Measurements from ENCODE around the gene RFT1.
A peak's percentile ranks its signal among the peaks of the same experiment; 100 is the strongest.
"Not testable (repeated sequence)": the region's sequence is repeated elsewhere in the genome, so short reads cannot be mapped to it uniquely, and the experiment has no call there.

RFT1 gene

DNA sequence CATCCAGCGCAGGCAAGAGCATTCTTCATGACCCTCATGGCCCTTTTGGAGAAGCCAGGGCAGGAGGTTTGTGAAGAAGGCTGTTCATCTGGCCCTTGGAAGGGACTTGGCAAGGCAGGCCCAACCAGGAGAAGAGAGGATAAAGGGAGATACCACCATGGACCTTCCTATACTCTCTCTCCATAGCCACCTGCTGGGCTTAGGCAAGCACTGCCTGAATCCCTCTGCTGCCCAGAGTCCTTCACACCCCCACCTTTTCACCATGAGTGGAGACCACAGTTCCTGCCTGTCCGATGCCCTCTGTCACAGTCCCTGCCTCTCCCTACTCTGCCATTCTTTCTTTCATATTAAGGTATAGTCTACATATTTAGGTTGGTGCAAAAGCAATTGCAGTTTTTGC, 73.8 kb downstream of the RFT1 start:
- DNase-seq, result peak; percentile 24

DNA sequence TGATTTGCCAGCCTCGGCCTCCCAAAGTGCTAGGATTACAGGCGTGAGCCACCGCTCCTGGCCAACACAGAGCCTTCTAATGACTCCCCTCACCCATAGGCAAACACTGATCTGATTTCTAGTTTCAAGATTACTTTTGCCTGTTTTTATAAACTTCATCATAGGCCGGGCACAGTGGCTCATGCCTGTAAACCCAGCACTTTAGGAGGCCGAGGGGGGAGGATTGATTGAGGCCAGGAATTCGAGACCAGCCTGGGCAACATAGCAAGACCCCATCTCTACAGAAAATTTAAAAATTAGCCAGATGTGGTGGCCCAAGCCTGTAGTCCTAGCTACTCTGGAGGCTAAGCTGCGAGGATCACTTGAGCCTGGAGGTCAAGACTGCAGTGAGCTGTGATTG, 76.0 kb downstream of the RFT1 start:
- DNase-seq, result not testable (repeated sequence)

DNA sequence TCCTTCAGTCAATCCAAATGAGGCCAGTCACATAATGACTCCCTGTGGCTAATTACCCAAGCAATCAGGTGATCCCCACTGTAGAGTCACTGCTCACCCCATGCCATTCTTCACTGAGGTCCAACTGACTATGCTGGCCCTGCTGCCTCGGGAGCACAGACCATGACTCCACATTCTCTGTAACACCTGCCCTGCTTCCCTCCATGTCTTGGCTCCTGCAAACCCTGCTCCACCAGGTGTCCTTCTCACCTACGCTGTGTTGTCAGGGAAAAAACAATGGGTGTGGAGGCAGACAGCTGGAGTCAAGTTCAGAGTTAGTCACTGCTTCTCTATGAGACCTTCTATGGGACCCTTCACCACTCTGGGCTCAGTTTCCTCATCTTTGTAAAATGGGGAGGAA, 78.3 kb downstream of the RFT1 start:
- DNase-seq, result peak; percentile 72

DNA sequence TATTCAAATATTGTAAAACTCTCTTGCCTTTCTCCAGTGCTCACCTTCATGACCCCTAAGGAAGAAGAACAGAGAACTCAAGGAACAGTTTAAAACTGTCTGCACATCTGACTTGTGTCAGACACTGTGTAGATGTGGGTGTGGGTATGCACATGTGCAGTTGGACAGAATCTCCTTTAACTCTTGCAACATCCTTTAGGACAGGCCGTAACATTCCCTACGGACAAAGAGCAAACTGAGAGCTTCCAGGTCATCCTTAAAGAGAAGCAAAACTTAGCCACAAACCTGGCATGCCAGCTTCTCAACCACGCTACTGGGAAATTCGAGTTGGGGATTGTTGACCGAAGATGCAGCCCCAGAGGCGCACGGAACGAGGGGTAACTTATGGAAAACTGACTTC, 80.2 kb downstream of the RFT1 start:
- DNase-seq, result no peak

DNA sequence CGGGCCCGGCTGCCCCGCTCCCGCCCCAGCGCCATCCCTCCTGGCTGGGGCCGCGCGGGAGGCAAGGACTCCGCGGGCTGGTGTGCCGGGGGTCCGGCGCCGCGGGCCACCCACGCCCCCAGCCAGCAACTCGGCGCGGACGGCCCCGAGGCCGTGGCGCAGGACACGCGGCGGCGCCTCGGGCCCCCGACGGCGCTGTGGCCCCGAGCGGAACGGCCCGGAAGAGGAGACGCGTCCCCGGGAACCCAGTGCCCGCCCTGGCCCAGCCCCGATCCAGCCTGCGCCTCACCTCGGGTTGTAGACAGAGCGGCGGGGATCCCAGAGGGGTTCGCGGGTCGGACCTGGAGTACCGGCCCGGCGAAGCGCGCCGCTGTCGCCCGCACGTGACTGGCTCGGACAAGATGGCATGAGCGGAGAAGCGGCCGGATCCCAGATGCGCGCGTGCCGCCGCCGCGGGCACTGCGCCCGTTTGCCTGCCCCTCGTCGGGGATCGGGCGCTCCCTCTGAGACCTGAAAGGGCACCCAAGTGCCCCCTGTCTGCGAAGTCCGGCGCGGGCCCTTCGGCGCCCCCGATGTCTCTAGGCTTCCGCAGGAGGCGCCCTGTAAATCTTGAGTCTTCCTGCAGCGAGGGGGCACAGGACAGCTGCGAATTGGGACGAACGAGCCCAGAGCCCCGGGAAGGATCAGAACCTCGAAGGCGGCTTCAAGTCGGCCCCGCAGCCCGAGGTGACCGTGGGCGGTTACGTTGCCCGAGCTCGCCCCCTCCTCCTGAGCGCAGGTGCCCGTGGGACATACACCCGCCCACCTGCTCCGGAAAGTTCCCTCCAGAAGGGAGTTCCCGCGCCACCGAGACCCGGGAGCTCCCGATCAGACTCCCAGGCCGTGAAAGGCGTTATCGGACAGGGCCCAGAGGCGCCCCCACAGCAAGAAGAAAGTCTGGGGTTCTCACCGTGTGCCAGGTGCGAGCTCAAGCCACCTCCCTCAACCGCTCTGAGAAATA, 83.8 kb downstream of the RFT1 start:
- no peak for DNase-seq

DNA sequence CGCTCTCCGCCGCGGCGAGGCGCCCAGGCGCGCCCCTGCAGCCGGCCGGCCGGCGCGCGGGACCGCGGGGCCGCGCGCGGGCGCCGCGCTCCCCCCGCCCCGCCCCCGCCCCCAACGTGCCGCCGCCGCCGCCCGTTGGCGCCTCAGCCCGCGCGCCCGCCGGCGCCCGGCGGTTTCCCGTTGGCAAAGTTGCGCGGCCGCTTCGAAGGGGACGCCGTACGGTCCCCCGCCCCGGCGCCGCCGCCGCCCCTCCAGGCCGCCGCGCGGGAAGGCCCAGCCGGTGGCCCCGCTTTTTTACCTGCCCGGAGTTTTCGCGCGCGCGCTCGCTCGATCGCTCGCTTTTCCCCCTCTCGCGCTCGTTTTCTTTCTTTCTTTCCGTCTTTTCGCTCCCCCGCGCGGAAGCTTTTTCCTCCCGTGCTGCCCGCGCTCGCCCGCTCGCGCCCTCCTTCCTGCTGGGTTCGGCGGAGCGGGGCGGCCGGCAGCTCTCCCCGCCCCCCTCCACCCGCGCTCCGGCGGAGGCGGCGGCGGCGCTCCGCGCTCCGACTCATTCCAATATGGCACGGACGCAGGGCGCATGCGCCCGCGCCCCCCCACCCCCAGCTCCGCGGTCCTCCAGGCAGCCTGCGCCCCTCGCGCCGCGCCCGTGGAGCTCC, 84.6 kb downstream of the RFT1 start, which contains the start of gene SFMBT1:
Gene SFMBT1 (minus strand): TSS at position 556 of the 653 bp plus-strand sequence. CDS start 76,945 bp downstream, outside the sequence.
- peak; percentile 68 for DNase-seq

DNA sequence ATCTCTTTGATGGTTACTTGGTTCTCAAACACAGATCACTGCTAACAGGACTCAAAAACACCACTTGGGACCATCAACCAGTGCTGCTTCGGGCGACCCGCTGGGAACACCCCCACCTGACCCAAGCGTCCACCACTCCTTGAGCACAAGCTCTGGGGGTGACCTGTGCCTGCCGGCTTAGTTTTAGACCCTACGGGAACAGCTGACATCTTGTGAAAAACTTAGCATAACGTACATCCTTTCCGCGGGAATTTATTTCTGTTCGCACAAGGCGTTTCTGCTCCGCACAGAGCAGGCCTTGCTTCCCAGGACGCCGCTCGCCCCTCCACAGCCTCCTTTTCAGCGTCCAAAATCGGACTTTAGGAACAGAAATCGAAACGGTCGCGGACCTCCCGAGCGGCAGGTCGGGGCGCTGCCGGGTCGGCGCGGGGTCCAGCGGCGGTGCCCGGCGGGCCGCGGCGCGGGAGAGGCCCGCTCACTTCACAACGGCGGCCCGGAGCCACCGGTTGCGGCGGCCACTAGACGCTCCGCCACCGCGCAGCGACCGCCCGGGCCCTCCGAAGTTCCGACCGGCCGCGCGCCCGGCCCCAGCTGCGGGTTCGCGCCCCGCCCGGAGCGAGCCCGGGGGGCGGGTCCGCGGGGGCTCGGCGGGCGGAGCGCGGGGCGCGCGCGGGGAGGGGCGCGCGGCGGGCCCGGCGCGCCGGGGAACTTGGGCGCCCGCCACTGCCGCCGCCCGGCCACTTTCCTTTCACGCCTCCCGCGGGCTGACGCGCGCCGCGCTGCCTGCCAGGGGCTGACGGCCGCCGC, 85.3 kb downstream of the RFT1 start:
- peak; percentile 45 for DNase-seq

DNA sequence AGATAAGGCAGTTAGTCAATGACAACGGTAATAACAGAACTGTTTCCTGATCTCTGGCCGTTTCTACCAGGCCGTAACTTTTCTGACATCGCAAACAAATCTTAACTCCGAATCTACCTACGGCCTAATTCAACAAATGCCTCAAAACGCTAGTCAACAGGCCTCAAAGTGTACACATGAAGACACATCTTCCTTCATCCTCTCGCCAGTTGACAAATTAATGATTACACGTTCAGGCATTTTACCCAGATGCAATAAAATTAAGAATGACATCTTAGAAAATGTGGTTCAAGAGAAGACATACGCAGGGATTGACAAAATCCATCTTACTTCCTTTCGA, 85.9 kb downstream of the RFT1 start:
- no peak for DNase-seq

DNA sequence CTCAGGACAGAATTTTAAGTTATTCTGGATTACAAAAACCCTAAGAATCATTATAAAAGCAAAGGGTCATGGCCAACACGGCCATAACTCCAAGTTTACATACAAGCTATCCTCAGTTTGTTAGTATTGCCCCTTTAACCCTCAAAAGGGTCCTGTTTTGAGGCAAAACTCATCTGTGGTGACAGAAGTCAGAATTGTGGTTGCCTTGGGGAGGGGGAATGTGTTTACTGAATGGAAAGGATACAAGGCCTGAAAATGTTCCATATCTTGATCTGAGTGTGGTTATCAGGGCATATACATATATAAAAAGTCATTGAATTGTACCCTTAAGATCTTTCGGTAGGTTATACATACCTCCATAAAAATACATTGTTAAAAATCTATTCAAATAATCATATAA, 86.5 kb downstream of the RFT1 start:
- DNase-seq, result no peak

DNA sequence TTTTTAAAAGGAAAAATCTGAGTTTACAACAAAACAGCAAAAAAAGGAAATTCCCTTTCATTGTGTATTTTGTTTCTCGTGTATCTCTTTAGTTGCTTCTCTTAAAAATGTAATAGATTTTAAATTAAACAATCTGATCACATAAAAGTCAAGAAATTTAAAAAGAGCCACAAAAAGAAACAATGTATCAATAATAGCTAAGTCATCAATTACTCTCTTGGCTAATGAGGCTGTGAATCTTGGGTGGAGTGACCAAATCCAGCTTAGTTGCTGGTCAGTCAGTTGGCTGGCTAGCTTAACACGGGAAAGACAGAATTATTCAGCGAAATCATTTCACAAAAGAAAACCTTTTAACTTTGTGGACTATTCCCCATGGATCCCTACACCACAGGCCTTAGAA, 87.6 kb downstream of the RFT1 start:
- DNase-seq, result no peak

DNA sequence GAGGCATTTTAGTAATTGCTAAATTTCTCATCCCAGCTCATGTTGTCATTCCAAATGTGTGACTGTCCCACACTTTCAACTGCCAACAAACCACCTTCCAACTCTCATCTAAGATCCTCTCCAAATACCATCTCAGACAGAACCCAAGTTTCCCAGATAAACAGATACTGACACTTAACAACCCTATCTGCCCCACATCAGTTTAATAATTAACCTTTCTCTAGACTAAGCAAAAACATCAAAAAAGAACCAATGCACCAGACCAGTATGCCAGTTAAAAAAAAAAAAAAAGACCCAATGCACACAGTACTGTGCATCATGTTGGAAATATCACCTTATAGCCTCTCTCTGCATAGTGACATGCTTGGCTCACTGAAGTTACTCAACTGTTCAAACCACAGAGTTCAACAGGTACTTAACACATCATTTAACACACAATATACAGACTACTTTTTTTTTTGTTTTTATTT, 89.8 kb downstream of the RFT1 start:
- no peak for DNase-seq

DNA sequence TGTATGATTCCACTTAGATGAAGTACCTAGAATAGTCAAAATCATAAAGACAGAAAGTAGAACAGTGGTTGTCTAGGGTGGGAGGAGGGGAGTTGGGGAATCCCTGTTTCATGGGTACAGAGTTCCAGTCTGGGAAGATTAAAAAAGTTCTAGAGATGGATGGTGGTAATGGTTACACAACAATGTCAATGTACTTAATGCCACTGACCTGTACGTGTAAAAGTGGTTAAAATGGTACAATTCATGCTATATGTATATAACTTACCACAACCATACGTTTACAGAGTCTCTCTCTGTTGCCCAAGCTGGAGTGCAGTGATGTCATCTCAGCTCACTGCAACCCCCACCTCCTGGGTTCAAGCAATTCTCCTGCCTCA, 90.9 kb downstream of the RFT1 start:
- no peak for DNase-seq

DNA sequence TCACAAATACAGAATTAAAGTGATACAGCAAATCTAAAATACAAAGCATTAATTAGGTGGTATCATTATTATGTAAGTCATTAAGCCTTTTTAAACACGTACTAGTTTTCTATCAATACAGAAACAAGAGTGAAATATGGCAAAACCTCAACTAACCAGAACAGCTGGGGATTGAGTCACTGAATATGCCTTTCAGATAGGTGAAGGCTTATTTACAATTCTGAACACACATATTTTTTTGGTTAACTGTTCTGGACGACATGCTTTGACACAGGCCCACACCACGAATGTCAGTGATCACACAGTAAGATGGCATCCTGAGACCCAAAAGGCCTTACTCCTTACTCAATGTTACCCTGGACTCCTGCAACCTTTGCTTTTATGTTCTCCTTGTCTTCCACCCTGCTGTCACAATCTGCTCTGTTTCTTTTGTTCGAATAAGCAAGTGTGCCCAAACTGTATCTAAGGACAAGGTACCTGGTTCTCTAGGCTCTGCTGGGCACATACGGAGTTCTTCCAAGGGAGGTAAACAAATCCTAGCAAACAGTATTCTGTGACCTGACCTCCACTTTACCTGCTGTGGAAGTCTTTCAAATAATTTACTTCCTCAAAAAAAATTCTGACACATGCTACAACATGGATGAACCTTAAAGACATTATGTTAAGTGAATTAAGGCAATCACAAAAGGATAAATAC, 91.4 kb downstream of the RFT1 start:
- no peak for DNase-seq

Data from NCI-H146 (cell line).